GM18909 (cell line): ENCODE measurements around the gene IRAK1BP1.
"Not testable (repeated sequence)": the region's sequence is repeated elsewhere in the genome, so short reads cannot be mapped to it uniquely, and the experiment has no call there.

Experiments
- ATAC-seq: cut with Tn5 transposase; IDR thresholded peaks from one replicate; pipeline ENCODE4 v1.9.1; 2021; ENCODE audit warnings: mild to moderate bottlenecking; ENCODE audit not compliant: unreplicated experiment, poor library complexity

The IRAK1BP1 gene, protein sequence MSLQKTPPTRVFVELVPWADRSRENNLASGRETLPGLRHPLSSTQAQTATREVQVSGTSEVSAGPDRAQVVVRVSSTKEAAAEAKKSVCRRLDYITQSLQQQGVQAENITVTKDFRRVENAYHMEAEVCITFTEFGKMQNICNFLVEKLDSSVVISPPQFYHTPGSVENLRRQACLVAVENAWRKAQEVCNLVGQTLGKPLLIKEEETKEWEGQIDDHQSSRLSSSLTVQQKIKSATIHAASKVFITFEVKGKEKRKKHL

DNA sequence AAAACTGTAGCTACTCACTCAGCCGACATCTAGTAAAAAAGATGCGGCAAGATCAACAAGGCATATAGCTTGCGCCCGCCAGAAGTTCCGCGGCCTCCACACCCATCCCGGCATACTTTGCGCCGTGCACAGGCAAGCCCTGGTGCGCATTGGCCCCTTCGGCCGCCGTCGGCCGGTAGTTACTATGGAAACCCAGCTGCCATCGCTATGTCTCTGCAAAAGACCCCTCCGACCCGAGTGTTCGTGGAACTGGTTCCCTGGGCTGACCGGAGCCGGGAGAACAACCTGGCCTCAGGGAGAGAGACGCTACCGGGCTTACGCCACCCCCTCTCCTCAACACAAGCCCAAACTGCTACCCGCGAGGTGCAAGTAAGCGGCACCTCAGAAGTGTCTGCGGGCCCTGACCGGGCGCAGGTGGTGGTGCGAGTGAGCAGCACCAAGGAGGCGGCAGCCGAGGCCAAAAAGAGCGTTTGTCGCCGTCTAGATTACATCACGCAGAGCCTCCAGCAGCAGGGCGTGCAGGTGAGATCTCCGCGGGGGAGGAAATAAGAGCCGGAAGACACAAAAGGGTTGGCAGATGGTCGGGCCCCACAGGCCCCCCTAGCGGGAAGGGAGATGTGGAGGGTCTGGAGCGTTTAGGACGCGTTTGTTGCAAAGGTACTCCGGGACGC, at the start of gene IRAK1BP1:
Gene IRAK1BP1 (plus strand): TSS at position 182 of the 671 bp plus-strand sequence. CDS start 26 bp downstream, at position 208.
- ATAC-seq, result peak; percentile 98

DNA sequence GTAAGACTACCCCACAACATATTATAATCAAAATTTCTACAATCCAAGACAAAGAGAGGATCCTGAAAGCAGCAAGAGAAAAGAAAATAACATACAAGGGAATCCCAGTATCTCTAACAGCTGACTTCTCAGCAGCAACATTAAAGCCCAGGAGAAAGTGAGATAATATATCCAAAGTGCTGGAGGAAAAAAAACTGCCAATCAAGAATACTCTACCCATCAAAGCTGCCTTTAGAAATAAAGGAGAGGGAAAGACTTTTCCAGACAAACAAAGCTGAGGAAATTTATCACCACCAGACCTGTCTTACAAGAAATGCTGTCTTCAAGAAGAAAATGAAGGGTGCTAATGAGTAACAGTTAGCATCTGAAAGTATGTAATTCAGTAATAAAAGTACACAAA, 43.3 kb upstream of the IRAK1BP1 start:
- no peak for ATAC-seq

DNA sequence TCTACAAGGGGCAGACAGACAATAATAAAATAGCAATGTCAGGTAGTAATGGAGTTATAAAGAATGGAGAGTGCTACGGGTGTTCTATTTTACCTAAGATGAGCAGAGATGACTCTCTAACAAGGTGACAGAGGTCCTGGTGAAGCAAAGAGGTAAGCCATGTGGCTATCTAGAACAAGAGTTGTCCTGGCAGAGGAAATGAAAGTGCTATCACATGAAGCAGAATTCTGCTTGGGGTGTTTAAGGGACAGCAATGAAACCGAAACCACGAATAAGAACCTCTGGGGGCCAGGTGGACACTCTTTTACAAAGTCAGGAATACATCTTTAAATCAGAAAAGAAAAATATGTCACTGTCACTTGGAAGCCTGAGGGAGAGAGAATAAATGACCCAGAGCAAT, 37.9 kb upstream of the IRAK1BP1 start:
- peak; percentile 59 for ATAC-seq

DNA sequence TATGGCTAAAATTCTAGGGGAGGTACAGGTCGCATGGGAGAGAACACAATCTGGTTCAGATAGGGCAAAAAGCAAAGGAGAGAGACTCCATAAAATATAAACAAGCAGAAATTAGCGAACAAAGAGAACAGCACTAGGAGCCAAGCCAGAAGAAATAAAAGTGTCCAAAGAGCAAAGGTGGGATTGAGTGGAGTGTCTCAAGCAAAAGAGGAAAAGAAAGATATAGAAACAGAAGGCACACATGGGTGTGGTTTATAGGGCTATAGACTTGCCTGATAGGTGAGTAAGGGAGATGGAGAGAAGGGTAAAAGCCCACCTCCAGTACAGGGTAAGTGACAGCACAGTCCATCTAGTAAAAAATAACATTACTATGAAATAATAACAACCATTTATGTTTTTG, 36.5 kb upstream of the IRAK1BP1 start:
- no peak for ATAC-seq

DNA sequence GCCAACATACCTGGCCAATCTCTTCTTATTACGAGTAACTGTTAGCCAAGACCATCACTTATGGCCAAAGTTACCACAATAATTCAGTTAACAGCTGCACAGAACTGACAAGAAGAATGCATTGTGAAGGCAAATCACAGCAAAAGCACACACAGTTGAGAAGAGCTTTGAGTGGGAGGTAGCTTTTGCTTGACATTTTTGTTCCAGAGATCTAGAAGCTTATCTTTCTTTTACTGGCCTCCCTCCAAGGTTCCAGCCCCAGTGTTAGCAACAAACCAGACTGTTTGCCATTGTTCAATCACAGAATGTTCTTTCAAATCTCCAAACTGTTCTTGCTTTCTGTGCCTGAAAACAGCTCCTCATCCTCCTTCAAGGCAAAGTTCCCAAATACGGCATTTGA, 35.9 kb upstream of the IRAK1BP1 start:
- no peak for ATAC-seq

DNA sequence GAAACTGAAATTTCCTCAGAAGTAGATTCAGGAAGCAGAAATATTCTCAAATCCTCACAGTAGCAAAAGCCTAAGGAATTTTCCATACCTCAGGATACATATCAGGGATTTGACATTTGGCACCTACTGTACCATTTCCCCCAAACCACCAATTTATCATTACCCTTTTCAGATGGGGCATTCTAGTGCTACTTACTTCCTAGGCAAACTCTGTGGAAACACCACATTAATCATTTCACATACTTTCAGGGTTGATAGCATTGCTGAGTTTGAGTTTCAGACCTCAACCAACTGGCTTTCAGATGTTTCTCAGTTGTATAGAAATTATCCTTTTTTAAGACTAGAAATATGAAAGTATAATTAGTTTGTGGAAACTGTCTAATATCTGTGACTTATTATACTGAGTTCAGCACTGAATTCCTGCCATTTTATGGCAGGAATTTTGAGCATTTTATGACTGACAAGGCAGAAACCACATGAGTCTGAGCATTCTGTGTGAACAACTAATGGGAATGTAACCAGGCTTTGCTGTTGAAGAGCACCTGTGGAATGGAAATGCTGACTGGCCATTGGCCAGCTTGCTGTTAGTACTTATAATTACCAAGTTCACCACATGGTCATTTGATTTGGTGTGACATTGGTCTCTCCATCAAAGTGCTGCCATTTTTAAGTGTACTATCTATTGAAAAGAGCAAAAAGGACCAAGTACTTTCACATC, 35.1 kb upstream of the IRAK1BP1 start:
- ATAC-seq, result peak; percentile 60

DNA sequence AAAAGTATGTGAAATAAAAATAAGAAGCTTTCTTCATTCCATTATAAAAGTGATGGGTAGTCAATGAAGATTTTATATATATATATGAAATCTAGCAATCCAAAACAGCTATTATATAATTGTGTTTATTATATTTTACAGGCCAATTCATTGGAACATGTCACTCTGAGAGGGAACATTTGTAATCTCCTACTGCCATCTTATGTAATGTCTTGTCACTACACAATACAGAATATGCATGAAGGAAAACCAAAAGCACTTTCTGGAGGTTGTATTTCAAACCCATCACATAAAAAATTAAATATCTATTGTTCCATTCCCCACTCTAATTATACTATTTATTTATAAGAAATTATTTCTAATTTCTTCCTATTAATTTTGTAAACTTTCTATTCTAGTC, 31.5 kb upstream of the IRAK1BP1 start:
- peak; percentile 47 for ATAC-seq

DNA sequence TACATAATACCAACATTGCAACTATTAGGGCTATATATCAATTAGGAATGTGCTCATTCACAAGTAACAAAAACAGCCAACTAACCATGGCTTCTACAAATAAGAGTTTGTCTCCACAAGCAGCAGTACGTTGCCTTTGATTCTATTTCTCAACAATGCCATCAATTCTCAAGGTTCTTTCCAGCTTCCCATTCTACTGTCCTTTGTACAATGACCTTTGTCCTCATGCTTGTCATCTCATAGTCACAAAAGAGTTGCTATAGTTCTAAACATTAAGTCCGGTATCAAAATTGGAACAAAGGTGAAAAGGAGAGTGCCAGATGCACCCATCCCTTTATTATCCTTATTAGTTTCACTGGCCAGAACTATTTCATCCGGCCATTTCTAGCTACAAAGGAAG, 30.8 kb upstream of the IRAK1BP1 start:
- no peak for ATAC-seq

DNA sequence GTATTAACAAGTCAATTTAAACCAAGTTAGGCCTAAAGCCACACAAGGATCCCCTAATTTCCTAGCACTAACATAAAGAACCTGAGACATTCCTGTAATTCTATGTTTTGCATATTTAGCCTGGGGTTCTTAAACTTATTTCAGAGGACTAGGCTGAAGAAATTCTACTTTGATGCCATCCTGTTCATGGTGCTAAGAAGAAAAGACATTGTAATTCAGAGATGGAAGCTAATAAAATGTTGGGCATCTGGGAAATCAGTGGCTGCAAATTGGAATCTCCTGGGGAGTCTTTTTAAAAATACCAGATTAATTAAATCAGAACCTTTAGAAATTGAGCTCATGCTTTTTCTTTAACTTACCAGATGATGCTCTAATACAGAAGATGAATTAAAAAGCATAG, 26.2 kb upstream of the IRAK1BP1 start:
- no peak for ATAC-seq

DNA sequence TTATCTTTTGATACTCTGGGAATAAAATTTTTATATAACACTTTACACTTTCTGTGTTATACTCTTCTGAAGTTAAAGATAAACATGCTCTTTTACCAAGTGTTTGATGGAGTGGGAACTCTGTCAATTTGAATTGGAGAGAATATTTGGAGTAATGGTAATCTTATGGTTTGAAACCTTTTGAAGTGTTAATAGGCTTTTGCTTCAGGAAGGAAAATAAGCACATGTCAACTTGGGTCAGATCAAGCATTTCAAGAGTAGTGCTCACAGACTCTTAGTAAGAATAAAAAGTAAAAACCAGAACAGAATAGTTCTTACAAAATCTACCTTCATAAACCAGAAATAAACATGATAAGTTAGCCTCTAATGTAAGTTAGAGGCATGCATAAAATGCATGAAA, 24.4 kb upstream of the IRAK1BP1 start:
- ATAC-seq, result no peak

DNA sequence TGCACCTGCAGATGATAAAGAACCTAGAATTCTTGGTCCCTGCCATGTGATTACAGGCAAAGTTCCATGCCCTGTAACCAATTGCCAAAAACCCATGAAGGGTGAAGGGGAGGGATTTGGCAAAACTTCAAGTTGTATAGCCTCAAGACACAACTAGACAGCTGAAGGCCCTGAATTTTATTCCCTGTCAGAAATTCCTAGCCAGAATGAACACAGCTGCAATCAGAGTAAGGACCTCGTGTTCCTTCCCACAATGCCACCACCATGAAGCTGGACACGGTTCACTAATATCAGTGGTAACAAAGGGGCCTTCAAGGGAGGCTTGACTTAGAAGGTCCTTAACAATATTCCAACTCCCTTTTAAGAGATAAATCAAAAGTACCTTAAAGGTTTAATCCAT, 22.5 kb upstream of the IRAK1BP1 start:
- no peak for ATAC-seq

DNA sequence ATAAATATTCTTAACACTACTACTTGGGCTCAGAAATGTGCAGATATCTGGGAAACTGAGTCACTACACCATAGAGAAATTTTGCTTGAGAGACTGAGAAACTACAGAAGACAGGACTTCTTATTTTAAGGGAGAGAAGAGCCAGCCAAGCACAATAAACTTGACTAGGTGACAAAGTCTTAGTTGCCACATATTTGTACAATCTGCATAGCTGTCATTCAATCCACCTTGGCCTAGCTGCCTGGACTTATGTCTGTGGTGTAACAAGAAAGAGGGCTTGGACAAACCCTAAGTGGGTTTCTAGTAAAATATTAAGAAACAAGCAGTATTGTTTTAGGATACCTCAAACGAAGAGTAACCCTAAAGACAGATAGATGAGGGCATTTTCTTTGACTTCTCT, 21.8 kb upstream of the IRAK1BP1 start:
- no peak for ATAC-seq

DNA sequence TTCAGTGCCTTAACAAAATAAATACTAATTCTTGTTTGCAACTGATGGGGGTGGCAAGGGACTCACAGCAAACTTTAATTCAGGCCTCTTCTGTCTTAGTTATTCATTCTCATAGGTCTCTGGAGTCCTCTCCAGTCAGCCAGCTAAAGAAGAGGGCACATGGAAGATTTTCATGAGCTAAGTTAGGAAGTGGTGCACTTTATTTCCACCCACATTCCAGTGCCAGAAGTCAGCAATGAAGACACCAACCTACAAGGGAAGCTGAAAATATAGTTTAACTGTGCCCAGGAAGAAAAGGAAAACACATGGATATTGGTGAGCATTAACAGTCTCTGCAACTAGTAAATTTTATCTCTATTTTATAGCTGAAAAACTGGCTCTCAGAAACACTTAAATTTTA, 16.7 kb upstream of the IRAK1BP1 start:
- no peak for ATAC-seq

DNA sequence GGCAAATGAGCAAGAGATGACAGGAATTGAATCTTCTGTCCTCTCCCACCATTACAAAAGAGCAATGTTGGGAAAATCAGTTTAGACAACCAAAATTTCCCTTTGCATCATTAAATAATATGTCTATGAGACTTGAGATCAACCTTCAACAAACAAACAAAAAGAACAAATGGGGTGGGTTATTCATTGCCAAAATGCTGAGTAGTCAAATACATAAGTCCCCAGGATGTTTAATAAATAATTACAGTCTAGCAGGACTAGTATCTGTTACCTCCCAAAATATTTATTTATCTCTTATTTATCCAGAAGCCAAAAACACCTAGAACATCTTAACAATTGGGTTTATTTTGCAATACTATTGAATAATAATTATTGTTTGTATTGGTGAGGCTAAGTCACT, 16.2 kb upstream of the IRAK1BP1 start:
- no peak for ATAC-seq

DNA sequence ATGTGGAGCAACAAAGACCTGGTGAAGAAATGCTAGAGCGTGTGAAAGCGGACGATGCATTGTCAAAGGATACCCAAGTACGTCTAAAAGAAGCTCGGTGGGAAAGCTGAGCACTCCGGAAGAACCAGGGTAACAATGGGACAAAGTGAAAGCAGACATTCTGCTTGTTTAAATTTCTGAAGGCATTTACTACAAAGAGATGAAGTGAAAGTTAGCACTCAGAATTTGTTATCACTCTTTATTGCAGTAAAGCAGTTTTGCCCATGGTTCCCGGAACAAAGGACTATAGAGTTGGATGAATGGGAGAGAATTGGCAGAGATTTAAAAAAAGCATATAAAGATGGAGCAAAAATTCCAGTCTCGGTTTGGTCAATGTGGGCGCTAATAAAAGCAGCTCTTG, 12.8 kb upstream of the IRAK1BP1 start:
- ATAC-seq, result no peak

DNA sequence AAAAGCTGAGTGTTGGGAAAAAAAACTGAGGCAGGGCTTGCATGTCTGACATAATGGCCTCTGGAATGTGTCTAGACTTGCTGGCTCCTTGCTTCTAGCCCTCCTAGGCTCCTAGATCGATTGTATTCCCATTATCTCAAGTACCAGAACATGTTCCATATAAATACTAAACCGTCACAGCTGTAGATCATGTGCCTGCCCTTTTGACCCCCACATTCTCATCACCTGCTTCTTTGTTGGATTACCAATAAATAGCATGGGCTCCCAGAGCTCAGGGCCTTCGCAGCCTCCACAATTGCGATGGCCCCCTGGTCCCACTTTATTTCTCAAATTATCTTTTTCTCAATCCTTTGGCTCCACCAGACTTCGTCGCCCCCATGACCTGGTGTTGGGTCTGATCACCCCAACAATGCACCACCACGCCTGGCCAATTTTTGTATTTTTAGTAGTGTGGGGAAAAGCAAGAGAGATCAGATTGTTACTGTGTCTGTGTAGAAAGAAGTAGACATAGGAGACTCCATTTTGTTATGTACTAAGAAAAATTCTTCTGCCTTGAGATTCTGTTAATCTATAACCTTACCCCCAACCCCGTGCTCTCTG, 8.9 kb upstream of the IRAK1BP1 start:
- not testable (repeated sequence) for ATAC-seq

DNA sequence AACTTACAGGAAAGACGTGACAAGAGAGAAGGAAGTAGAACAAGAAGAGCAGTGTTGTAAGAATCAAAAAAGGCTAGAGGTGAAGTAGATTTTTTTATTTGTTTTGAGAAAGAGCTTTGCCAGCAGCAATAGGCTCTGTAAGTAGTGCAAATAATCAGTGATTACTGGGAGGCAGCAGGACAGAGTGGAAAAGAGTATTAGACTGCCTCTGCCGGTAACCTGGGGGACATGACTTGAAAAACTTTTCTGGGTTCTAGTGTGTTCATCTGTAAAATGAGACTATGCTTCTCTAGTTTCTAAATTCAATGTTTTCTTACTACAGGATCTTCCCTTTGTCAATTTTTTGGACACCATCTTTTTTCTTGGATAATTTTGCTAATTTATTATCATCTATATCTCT, 5.8 kb upstream of the IRAK1BP1 start:
- ATAC-seq, result no peak

DNA sequence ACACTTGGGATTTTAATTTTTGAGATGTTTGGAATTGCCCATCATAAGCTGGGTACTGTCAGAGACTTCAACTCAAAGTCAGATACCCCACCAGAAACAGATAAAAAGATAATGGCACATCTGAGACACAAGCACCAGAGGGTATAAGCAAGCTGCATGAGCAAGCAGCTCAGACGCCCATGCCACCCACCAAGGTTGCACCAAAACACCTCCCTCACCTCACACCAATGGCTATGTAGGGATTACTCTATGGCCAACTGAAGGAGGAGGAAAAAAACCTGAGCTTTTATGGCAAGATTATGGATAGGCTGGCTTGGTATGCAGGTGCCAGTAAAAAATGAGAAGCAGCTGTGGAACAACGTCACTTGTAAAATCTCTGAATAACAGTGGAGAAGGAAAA, 3.8 kb upstream of the IRAK1BP1 start:
- no peak for ATAC-seq

DNA sequence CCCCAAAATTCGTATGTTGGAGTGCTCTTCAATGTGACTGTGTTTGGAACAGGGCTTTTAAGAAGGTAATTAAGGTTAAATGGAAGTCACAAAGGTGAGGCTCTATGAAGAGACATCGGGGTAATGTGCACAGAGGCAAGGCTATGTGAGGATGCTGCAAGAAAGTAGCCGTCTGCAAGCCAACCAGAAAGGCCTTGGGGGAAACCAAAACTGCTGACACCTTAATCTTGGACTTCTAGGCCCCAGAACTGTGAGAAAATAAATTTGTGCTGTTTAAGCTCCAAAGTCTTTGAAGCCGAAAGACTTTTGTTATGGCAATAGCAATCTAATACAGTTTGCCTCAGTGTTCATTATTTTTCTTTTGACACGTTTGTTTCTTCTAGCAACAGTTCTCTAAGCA, 2.4 kb upstream of the IRAK1BP1 start:
- ATAC-seq, result no peak

DNA sequence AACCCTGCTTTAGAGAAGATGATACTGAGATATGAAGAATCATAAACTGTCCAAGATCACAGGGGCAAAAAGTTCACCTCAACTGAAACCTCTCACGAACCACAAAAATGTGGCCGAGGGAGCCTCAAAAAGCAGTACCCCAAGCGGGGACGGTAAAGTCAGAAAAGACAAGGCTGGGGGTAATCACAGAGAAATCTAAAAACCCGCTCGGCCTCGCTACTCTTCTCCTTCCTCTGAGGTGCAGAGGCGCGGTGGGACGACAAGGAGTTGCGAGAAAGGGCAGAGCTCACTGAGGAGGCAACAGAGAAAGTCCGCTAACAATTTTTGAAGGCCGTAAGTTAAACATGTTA, 356 bp upstream of the IRAK1BP1 start:
- ATAC-seq, result peak; percentile 38

DNA sequence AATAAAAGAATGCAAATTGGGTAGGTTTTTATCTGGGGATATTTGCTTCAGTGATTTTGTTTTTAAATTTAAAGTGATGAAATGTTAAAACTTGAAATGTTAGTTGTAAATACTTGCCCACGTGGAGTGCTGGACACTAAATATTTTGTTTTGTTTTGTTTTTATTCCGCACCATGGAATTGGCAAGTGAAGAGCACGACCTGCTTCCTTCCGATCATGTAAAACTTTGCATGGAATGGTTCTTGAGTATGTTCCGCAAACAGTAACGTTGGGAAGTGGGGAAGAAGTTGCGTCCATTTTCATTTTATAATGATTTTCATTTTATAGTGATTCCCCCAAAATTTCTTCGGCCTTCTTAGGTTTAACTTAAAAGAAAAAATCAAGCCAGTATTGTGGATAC, 765 bp downstream of the IRAK1BP1 start:
- ATAC-seq, result no peak
